GM18499 (cell line): ENCODE measurements around the gene SPOCK1.

Experiments used
- ATAC-seq: cut with Tn5 transposase; IDR thresholded peaks from one replicate; pipeline ENCODE4 v1.9.1; 2021; ENCODE audit warnings: moderate number of reproducible peaks; ENCODE audit not compliant: insufficient read depth, unreplicated experiment

Gene SPOCK1

DNA sequence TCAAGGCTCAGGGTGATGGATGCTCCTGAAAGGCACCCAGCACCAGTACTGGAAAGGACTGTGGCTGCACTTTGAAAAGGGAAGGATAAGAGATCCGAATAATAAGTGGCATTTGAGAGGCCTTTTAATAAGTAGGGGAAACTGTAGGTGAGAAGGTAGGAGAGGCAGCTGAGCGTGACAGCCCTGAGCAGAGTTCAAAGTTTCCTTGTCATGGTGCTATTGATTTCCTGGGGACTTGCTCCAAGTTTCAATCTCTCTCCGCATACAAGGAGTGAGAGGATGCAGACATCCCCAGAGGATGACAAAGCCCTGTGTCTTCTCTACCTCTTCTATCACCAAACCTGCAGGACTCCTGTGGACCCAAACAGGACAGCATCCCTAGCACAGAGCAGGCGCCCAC lies 354.5 kb downstream of the SPOCK1 start:
- ATAC-seq, result no peak

DNA sequence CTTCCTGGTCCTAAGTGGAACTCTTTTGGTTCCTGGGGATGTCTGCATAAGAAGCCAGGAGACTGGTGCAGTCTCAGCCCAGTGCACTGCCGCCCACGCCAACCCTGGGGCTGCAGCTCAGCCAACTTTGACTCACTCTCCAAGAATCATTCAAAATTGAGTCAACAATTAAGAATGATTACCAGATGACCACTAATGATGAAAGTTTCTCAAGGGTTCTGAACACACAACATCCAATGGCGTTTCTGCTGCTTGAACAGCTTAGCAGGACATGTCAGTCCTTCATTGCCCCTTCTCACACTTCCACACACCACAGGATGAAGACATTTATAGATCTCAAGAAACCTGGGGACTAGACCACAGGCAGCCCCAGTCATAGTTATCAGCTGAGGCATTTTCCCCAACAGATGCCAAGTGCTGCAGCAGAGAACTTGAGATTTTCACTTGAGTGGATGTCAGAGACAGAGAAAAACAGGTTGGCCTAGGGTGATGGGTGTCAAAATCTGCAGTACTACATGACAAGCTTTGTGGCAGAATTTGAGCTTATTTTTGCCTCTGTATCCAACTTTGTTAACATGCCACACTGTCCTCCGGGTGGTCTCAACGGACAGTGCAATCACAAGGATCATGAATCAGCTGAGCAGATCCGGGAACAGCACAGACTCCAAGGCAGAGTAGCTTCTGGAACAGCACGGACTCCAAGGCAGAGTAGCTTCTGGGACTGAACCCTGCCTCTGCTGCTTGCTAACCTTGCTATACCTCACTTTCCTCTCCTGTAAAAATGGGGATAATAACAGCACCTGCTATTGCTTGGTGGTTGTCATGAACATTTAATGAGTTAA lies 356.1 kb downstream of the SPOCK1 start:
- no peak for ATAC-seq

DNA sequence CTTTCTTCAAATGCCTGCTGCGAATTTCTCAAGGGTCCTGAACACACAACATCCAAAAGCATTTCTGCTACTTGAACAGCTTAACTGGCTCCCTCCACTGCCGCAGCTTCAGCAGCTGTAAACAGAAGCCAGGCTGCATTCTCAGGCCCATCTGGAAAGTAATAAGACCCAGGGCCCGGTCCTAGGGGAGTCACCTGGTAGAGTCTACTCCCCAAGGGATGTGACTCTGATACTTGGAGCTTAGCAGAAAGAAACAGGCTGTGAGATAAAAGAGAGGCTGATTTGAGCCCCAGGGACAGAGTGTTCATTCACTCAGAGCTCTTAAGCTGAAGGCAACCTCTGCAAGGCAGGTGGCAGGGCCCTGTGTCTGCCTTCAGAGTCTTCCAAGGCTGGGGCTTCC lies 356.8 kb downstream of the SPOCK1 start:
- no peak for ATAC-seq

DNA sequence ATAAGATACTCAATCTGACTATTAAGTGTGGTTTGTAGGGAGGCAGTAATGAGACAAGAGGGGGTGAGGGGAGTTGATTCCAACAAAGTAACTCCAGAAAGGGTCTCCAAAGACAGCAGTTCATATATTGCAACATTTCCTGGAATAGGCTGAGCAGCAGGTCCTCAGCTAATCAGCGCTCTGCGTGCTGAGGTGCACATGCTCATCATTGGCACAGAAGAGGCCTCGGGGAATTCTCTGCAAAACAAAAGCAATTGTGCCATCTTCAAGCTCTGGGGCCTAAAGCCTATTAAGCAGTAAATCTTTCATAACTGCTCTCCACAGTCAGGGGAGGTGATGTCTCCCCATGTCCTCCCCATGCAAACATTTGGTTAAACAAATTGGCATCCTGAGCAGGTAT lies 357.3 kb downstream of the SPOCK1 start:
- ATAC-seq, result no peak

DNA sequence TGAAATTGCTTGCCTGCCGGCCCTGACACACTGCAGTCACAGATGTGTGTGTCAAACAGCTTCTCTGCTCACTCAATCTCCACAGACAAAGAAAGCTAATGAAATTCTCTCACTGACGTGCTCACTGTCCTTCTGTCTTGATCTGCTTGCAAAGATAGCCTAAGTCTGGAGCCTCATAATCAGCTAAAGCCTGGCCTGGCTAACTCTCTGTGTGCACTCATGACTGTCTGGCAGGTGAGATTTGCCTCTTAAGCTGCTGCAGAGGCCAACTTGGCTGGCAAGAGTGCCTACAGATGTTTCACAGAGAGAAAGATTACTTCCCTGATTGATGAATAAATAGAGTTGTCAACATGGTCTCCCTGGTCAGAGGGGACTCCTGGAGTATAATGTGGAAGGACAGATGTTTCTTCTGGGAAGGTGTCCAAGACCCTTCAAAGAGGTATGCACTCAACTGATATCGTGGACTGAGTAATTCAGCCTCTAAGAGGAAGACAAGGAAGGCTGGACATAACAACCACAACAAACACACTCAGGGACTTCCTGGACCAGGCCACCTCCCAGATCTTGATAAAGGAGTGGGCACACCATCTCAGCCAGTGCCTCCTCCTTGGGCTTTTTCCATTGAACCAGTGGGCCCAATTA lies 362.0 kb downstream of the SPOCK1 start:
- no peak for ATAC-seq

DNA sequence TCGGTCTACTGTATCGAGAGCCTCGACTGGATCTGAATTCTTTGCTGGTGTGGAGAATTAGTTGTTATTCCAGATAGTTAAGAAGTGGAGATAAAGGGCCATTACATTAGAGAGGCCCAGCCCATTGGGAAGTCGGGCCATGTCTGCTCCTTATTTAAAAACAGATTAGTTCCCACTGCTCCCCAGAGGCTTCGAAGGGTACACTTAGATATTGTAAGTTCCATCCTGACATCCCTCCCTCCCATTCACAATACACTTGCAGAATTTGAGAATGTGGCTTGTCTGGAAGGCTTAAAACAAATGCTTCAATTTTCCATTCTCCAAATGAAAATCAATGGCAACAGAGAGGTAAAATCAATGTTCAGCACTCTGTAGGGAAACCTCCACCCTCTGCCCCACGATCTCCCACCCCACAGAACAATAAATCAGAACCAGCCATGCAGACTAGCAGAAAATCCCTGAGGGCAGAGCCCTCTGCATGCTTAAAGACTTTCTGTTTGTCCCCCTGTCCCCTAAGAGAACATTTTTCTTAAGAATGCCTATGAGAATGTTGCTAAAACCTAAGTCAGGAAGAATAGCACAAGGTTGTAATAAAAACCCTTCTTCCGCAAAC lies 364.1 kb downstream of the SPOCK1 start:
- no peak for ATAC-seq

DNA sequence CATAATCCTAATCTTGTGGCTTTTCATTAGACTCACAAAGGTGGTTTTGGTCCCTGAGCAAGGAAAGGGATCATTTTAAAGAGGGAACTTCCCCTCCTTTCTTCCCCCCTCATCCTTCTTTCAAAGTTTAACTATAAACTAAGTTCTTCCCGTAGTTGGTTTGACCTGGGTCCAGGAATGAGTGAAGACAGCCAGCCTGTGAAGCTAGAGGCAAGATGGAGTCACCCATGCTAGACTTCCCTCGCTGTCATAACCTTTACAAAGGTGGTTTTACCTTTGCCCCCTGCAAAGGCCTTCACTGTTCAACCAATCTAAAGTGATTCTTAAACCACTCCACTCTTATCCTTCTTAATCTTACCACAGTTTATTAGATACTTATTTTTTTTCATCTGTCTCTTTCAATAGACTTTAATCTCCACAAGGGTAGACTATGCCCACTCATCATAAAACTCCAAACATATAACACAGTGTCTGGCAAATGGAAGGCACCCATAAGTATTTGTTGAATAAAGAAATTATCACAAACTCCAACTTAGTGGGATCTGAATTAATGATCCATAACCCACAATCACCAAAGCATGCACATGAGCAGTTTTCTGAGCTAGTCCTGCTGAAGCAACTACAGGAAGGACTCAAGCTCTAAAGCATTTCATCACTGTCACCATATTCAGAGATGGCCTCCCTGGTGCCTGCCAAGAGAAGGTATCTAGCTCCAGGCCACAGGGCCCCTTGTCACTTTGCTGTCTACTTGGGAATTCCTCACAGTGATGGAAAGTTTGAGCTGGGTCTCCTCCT lies 369.0 kb downstream of the SPOCK1 start:
- ATAC-seq, result no peak

DNA sequence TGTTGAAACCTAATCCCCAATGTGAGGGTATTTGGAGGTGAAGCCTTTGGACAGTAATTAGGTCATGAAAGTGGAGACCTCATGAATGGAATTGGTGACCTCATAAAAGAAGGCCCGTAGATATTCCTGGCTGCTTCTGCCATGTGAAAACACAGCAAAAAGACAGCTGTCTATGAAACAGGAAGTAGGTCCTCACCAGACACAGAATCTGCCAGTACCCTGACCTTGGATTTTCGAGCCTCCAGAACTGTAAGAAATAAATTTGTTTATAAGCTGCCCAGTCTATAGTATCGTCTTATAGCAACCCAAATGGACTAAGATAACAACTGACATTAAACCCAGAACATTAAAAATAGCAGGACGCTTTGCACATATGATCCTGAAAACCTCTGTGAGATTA lies 371.1 kb downstream of the SPOCK1 start:
- no peak for ATAC-seq

DNA sequence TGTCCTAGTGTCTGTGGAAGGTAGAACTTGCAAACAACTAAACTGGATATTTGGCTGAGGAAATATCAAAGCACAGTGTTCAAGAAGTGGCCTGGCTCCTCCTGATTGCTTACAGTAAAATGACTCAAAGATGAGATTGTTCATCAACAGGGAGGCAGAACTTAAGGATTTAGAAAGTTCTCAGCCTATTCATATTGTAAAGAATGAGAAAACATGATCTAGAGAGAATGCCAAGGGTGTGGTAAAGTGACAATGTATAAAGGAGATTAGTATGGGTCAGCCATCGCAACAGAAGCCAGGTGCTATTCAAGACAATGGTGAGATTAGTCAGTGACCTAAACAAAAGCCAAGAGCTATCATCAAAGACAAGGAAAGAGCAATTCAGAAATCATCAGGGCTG lies 372.3 kb downstream of the SPOCK1 start:
- ATAC-seq, result no peak

DNA sequence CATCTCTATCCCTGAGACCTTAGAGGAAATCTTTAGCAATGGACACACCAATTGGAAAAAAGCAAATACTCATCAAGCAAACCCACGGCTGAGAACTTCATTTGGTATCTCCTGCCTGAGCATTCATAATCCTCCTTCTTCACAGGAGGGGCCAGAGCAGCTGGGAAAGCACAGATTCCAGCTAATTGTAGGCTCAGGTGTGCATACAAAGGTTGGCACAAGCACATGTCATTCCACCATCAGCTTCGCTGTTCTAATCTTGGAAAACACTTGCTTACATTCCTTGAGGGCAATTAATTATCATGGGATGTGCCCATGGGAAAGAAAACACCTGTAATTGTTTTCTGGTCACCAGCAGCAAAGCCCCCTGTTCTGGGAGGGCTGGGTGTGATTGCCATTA lies 376.6 kb downstream of the SPOCK1 start:
- no peak for ATAC-seq

DNA sequence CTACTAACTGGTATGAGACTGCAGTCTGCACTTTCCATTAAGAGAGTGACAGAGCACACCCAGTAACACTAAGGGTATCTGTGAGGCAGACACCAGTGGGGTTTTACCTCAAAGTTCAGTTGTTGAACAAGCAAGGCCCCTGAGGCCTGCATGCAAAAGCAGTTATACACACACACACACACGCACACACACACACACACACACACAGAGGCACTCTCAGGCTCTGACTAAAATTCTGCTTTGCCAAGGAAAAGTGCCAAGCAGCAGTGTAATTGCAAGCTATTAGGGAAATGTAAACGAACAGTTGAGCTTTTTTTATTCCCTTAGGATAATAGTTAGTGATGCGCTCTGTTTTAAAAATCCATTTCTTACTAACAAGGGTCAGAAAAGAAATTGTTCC lies 377.1 kb downstream of the SPOCK1 start:
- ATAC-seq, result no peak

DNA sequence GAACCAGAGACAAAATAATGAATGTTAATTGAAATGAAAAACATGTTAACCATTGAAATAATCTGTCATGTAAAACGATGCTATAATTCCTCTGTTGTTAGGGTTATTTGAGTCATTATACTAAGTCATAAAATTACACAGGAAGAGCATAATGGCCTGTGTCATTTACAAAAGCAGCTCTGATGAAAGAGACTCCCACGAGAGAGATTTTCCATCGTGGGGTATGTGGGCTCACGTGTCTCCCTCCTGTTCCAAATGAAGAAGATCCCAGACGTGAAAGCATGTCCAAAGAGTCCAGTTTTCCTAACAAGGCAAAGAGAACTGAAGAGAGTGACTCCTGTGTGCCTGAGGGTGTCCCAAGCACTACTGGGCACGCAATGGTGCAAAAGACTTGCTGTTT lies 379.8 kb downstream of the SPOCK1 start:
- ATAC-seq, result no peak

DNA sequence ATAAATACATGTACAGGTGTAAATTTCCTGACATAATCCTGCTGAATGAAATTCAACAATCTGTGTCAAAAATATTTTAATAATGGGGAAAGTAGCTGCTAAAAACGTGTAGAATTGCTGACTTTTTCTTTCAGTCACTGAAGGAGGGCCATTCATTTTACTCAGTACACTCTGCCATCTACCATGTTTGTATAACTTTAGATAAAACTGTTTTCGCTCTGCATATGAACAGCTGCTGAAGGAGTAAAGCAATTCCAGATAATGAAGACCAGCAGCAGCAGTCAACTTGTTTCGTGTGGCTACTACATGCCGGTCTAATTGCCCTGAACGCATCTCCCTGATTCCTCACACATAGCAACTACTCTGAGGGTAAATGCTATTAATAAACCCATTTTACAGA lies 380.5 kb downstream of the SPOCK1 start:
- no peak for ATAC-seq

DNA sequence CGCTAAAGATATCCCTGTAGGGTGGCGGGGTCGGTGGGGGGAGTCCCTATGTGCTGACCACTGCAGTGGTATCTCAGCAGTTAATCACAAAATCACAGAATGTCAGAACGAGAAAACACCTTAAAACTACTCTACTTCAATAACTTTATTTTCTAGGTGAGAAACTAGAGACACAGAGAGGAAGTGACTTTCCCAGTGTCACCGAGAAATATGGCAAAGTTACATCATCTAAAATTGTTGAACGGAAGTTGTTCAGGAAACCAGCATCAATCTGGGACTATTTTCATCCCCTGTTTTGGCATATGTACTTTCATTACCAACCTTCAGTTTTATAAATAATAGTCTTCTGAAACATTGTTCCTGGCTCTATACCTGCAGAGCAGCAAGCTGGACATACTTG lies 384.0 kb downstream of the SPOCK1 start:
- no peak for ATAC-seq

DNA sequence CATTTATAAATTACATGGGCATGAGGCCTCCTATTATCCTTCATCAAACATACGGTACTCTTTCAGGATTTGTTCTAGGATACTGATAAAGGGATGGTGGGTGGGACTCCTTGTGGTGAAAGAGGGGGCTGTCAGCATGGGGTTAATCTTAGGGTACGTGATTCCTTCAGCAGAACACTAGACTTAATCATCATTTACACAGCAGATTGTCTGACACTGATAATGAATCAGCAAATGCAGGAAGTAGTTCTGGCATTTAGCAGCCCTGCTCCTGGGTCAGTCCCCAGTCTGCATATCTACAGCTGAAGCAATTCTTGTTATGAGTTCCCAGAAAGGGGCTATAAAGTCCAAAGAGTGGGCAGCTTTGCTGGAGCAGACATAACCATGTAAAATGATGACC lies 384.6 kb downstream of the SPOCK1 start:
- no peak for ATAC-seq

DNA sequence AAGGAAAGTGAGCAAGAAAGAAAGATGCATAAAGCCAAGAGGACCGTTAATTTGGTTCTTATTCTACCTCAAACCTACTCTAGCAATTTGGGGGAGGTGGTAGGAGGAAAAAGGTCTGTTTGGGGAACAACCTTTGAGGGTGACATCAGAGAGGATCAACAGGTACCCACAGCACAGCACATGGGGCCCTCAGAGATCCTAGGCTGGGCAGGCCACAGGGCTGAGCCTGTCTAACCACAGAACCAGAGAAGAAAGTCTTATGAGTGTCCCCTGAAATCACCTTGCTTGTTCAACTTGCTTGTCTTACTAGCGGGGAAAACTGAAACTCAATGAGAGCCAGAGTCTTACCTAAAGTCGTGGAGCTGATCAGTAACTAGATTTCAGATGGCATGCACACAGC lies 385.2 kb downstream of the SPOCK1 start:
- no peak for ATAC-seq

DNA sequence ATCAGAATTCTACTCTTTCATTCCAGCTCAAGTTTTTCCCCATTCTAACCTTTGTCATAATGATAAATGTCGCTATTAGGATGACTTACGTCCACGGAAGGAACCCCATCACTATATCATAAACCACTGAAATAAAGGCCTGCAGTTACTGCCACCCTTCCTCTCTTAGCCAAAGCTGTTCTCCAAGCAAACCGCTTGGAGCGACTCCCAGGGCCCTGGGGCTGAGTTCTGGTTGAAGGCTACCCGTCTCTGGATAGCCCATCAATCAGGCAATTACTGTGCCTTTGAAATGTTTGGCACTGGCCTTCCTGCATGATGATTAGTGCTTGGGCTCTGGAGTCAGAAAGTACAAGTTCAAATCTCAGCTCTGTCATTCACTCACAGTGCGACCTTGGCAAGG lies 386.0 kb downstream of the SPOCK1 start:
- ATAC-seq, result no peak

DNA sequence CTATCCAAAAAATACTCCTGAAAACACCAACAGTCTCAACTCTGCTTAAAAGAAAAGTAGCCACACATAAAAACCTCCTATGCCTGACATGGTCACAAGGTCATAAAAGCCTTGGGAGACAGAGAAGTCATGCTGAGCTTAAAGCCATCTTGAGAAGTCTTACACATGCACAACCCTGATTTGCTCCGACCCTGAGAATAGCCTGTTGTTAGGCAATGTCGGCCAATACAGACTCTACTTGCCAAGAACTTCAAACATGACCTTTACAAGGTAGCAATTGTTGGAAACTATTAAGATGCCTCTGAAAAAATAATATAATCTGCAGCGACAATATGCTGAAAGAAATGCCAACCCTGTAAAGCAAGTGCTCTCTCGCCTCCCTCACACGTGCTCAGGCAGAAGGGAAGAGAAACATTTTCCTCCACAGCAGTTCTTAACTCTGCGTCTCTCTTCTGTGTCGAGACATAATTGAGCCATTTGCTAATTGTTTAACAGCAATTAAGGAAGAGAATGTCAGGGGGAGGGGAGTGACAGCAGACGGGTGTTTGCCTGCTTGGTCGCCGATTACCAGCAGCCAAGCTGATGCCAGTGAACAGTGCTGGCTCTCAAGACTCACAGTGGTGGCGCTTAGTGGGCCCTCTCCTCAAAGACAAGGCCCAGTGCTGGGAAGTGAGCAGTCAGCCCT lies 393.6 kb downstream of the SPOCK1 start:
- no peak for ATAC-seq

DNA sequence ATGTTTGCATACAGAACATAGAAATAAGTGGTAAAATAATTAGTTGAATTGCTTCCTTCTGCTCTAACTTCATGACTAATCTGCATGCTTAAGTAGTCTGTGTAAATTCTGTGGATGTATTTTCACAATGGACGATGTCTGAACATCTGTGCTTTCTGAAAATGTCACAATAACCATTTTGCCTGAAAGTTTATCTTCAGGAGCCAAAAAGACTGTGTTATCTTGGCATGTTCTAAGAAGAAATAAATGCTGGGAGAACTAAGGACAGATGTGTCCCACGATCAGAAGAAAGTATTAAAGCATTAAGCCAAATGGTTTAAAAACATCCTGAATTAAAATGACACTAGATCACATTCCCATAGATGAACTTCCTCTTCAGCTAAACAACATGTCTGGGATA lies 397.6 kb downstream of the SPOCK1 start:
- no peak for ATAC-seq

DNA sequence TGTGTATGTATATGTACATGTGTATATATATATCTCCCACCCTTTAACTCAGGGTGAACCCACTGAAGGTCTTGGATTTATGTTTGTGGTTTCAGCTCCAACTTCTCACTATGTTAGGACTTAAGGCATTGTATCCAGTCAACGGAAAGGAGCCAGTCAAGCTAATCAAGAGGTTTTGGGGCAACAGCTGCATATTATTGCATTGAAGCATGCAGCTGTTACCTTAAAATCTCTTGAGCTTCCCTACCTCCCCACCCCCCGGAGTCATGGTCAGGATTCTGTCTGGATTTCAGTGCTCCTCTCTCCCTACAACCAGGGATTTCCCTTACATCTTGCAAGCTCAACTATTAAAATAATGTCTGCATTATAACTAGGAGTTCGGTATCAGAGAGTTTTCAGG lies 399.5 kb downstream of the SPOCK1 start:
- no peak for ATAC-seq
